ENCODE measurements around the gene CACNB4.

- no peak for TF ChIP-seq POLR2A (IDR thresholded peaks at IDR 0.05; ENCODE audit: borderline replicate concordance, extremely low read depth, insufficient read depth, insufficient read length)
- TF ChIP-seq, protein P1, sequence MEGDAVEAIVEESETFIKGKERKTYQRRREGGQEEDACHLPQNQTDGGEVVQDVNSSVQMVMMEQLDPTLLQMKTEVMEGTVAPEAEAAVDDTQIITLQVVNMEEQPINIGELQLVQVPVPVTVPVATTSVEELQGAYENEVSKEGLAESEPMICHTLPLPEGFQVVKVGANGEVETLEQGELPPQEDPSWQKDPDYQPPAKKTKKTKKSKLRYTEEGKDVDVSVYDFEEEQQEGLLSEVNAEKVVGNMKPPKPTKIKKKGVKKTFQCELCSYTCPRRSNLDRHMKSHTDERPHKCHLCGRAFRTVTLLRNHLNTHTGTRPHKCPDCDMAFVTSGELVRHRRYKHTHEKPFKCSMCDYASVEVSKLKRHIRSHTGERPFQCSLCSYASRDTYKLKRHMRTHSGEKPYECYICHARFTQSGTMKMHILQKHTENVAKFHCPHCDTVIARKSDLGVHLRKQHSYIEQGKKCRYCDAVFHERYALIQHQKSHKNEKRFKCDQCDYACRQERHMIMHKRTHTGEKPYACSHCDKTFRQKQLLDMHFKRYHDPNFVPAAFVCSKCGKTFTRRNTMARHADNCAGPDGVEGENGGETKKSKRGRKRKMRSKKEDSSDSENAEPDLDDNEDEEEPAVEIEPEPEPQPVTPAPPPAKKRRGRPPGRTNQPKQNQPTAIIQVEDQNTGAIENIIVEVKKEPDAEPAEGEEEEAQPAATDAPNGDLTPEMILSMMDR (IDR thresholded peaks at IDR 0.05 in 2 of 3, conservative IDR thresholded peaks at IDR 0.05 in 1 of 3; ENCODE audit: borderline replicate concordance in 1 of 3, insufficient read depth in 1 of 3, low read depth in 2 of 3, low read length in 2 of 3): peak; percentile 79 to 90 (median 79)
- no peak for TF ChIP-seq ZNF274 (IDR thresholded peaks at IDR 0.05; ENCODE audit: low read depth, low read length)
- TF ChIP-seq, protein P2, sequence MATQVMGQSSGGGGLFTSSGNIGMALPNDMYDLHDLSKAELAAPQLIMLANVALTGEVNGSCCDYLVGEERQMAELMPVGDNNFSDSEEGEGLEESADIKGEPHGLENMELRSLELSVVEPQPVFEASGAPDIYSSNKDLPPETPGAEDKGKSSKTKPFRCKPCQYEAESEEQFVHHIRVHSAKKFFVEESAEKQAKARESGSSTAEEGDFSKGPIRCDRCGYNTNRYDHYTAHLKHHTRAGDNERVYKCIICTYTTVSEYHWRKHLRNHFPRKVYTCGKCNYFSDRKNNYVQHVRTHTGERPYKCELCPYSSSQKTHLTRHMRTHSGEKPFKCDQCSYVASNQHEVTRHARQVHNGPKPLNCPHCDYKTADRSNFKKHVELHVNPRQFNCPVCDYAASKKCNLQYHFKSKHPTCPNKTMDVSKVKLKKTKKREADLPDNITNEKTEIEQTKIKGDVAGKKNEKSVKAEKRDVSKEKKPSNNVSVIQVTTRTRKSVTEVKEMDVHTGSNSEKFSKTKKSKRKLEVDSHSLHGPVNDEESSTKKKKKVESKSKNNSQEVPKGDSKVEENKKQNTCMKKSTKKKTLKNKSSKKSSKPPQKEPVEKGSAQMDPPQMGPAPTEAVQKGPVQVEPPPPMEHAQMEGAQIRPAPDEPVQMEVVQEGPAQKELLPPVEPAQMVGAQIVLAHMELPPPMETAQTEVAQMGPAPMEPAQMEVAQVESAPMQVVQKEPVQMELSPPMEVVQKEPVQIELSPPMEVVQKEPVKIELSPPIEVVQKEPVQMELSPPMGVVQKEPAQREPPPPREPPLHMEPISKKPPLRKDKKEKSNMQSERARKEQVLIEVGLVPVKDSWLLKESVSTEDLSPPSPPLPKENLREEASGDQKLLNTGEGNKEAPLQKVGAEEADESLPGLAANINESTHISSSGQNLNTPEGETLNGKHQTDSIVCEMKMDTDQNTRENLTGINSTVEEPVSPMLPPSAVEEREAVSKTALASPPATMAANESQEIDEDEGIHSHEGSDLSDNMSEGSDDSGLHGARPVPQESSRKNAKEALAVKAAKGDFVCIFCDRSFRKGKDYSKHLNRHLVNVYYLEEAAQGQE (IDR thresholded peaks at IDR 0.05; ENCODE audit: low read depth): no peak
- no peak for TF ChIP-seq SRF (IDR thresholded peaks at IDR 0.05; ENCODE audit: low read depth)
- TF ChIP-seq EZH2 (IDR thresholded peaks at IDR 0.05): no peak
- TF ChIP-seq YY1 (IDR thresholded peaks at IDR 0.05; ENCODE audit: extremely low read depth, insufficient replicate concordance, low read depth, low read length): no peak
- no peak for TF ChIP-seq MAX (IDR thresholded peaks at IDR 0.05)
- no peak for TF ChIP-seq JUND (IDR thresholded peaks at IDR 0.05)
- no peak for TF ChIP-seq SP1 (IDR thresholded peaks at IDR 0.05; ENCODE audit: low read depth)
- TF ChIP-seq, protein P3, sequence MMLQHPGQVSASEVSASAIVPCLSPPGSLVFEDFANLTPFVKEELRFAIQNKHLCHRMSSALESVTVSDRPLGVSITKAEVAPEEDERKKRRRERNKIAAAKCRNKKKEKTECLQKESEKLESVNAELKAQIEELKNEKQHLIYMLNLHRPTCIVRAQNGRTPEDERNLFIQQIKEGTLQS (IDR thresholded peaks at IDR 0.05): no peak
- no peak for TF ChIP-seq SIN3A (IDR thresholded peaks at IDR 0.05; ENCODE audit: low read depth)
- no peak for TF ChIP-seq TCF7L2 (IDR thresholded peaks at IDR 0.05; ENCODE audit: borderline replicate concordance, extremely low read depth, insufficient read depth, insufficient read length)
- peak; percentile 93 for TF ChIP-seq RAD21 (IDR thresholded peaks at IDR 0.05; ENCODE audit: low read depth)
These were observed 62.0 kb downstream of the CACNB4 start for GRCh38 chr2:152036611-152037469.

Measured in HCT116 (cell line).